NCI-H187 treated with DMSO at 0.1 percent for 48 hours (cell line): ENCODE data around the gene RFX3.
A peak's percentile ranks its signal among the peaks of the same experiment; 100 is the strongest.

Experiments
- DNase-seq: peaks from one replicate; lab custom pipeline; 2025; lab: John Stamatoyannopoulos, UW

RFX3 gene

DNA sequence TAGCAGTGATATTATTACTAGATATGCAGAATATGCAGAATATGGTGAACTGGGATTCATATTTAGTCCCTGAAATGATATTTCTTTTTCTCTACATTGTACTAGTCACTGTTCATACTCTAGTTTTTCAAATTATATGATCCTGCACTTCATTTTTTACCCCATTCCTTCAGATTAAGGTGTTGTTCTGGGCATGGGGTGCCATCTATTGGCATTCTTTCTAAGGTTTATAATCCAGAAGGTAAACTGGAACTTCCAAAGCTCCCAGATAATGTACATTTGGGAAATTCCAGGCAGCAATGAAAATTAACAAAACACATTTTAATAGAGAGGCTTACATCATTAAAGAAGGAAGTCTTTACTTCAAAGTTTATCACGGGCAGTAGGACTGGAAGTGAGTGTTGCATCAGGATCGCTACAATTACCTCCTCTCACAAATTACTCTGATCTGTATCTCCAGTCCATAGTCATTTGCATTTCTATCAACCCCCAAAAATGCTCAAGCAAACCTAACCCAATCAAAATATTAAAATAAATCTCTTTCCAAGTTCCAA lies 12.5 kb downstream of the RFX3 start:
- DNase-seq, result no peak

DNA sequence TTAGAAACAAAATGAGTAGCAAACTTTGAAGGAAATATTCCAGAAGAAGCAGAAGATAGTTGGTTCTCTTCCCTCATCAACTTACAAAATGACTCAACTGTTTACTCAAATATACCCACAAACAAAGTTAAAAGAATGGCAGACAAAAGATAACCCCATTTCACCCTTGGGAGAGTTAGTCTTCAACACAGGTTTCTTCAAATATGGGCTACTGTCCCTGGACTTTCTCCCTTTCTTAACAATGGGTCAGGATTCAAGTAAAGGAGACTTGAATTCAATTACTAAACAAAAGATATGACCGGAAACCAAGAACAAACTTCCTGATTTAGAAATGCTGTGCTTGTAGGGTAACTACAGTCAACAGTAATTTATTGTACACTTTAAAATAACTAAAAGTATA lies 14.2 kb downstream of the RFX3 start:
- DNase-seq, result no peak

DNA sequence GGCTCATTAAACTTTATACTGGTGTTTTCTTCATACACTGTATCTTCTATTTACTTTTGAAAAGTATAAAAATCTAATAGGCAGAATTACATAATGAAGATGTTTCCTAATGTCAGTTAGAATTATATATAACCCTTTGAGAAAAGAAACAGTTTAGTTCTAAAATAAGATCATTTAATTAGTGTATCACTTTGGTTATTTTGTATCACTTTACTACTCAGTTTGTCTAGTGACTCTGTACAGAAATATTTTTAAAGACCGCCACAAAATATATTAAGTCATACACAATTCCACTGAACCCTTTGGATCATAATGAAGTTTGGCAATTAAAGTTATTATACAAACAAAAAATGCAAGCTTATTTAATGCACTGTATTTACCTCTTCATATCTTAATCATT lies 15.0 kb downstream of the RFX3 start:
- DNase-seq, result no peak

DNA sequence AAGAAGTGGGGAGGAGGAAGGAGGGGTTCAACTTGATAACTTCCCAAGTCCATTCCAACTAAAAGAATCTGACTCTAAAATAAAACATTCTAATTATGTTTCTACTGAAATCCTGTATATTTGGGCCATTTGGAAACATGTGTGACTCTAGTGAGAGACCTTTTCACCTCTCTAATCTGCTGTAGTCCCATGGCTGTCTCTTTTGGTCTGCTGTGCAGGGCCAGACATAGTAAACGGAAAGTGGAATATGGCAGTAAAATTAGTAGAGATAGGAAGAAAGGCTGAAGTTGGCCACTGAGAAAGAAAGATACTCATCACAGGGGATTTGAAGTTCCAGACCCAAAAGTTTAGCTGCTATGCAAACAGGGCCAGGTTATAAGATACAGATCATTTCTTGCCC lies 15.9 kb downstream of the RFX3 start:
- DNase-seq, result no peak

DNA sequence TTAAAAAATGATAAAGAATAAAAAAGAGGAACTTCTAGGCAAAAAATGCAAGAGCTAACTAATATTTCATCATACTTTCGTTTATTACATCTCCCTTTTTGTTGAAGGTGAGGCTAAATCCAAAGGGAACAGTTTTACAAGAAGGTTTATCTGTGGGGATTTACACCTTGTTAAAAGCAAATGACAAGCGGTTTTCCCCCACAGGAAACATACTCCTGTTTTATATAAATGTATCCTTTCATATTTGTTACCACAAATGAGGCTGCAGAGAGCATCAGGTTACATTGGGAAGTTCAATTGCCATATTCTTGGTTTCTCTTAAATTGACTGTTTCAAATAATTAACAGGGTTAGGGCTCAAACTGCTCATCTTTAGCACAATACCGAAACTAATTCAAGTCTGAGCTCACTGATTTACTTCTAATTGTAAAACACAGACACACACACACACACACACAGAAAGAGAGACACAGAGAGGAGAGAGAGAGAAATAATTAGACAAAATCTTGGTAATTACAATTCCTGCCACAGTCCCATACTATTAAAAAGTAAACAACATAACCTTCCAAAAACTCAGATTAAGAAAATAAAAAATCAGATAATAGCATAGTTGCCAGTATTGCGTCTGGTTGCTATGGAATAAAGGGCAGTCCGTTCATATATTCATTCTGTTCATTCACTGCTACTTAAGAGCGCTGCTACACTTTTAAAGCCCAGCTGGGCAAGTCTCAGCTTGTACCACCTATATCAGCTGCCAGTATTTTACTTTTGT lies 17.1 kb downstream of the RFX3 start:
- peak; percentile 18 for DNase-seq

DNA sequence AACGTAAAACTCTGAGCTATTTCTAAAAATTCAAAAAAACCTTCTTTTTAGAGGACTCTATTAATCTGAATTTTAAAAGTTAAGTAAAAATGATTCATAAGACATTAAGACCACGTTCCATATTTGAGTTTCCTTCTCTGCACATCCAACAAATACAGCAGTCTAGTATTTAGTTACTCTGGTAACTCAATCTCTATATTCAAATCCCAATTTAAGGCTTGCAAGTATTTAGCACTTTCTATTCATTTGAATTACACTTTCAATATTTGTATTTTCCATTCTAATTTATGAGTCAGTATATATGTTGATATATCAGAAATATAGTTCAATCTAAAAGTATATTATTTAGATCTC lies 17.7 kb downstream of the RFX3 start:
- DNase-seq, result no peak

DNA sequence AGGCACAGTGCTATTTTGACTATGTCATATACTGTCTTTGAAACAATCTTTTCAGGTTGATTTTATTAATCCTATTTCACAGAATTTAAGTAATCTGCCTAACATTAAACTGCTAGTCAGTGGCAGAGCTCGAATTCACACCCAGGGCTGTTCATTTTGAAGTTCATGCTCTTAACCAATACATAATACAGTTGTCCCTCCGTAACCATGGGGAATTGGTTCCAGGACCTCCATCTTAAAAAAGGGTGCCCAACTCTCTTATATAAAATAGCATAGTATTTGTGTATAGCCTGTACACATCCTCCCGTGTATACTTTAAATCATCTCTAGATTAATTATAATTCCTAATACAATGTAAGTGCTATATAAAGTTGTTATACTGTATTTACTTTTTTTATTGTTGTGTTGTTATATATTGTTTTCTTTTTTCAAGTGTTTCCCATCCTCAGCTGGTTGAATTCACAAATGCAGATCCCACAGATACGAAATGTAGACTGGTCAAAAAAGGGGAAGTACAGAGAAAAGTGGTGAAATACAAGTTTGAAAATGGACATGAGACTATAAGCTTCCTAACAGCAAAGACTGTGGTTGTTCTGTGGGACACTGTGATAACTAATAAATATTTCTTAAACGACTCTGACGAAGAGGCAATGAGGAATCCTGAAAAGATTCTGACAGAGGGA lies 18.3 kb downstream of the RFX3 start:
- no peak for DNase-seq

DNA sequence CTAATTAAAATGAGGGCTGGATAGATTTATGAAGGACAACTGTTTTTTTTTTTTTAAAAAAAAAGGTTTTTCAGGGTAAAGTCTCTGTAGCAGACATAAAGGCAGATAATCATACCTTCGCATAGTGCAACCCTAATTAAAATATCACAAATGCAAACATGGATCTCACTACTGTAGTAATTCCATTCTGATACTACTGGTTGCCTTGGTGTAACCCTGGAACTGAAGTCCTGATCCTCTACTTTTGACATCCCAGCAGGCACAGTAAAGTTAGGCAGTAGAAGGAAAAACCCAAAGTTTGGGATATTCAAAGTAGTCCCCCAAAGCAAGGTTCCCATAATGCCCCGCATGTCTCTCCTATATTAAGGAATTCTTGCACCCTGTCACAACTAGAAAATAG lies 19.6 kb downstream of the RFX3 start:
- no peak for DNase-seq

DNA sequence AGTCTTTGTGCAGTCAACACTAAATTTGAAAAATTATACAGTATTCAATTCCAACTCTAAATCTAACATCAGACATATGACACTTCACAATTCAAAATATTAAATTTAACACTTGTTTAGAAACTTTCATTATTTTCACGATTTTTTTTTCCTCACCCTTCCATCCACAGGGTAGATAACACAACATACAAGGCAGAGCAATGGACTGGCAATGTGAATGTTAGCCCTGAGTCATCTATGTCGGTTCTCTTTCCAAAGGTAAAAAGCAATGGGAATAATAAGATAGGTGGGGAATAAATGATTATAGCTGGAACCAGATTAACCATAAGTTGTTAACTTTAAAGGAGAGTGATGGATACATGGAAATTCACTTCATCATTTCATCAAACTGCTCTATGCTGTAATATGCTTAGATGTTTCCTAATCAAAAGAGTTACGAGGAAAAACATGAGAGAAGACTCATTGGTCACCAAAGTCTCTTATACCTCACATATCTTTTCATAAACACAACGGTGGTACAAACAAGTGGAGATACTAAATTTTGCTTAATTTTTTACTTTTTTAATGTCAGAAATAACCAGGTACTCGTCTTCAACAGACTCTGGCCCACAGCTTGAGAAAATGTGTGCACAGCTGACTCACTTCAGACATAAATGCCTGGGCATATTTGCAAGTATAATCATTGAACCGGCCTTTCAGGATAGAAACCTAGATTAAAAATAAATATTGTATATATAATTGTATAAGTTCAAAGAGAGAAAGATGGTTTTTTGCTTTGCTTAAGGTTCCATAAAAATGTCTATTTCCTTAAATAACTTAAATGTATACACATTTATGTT lies 23.0 kb downstream of the RFX3 start:
- no peak for DNase-seq

DNA sequence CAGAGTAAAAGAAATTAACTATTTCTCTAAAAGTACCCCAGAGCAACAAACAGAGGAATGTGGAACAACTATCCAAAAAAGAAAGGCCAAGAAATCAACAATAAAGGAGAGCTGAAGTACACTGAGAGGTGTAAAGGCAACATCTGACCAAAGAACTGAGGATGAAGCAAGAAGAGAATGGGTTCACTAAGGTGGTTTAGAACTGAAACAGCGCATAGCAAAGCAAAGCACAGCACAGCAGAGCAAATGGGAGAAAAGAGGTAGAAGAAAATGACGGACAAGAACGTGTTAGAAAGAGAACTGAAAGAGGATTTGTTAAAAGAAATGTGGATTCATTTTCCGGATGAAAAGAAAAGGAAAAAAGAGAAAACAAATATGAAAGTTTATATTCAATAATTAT lies 25.8 kb downstream of the RFX3 start:
- no peak for DNase-seq

DNA sequence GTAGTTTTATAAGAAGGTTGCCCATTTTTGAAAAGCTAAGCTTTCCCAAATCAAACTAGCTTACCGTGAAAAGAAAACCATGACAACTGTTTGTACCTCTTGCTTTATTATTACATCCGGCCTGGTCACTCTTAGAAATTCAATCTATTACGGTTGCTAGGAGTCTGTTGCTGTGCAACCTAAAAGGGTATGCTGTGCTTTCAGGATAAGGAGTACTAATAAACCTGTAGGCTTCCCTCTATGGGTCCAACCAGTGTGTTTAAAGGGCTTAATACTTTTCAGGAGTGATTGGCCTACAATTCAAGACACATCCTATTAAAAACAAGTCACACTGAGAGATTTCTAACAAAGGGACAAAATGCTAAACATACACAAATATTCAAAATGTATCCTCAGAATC lies 27.1 kb downstream of the RFX3 start:
- DNase-seq, result no peak

DNA sequence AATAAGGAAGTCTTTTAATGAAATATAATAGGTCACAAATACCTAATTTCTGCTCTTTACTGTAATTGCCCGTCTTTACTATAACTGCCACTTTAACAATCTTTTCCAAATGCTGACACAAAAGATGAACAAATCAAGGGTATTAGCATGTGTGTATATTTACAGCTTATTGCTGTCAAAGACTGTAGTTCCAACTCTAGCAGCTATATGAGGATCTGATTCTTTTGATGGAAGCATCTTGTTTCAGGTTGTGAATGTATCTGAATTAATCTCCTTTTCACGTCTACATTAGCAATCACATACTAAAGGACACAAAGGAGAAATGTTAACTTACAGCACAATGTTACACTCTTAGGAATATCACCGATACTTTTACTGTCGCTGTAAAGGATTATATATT lies 27.9 kb downstream of the RFX3 start:
- DNase-seq, result no peak

DNA sequence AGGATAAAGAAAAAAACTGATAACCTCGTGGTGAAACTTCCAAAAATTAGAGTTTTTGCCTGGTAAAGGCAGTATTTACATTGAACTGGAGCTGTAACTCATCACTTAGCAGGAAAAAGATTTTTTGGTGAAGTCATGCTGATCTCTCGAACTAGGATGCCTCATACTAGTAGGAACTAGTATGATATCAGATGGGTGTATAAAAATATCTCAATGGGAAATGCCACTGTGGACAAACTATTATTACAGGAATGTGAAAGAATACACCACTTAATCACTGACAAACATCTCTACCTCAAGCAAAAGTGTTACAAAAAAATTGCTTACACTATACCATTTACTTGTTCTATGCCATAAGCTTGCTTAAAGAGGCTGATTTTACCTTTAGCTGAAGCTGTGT lies 28.4 kb downstream of the RFX3 start:
- DNase-seq, result no peak

DNA sequence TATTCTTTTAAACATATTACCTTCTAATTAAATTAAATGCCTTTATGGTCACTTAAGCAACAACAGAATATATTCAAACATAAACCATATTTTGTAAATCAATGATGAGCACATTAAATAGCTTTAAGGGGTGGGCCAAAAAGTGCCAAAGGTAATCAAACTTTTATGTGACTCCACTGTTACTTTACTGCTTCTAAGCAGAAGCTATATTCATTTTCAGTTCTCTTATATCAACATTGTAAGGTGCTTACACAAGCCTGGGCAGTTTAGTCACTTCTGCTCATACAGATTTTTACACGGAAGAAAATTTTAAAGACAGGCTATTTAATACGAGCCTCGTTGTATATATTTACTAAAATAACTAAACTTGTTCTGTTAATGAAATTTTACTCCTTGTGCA lies 29.9 kb downstream of the RFX3 start:
- DNase-seq, result no peak

DNA sequence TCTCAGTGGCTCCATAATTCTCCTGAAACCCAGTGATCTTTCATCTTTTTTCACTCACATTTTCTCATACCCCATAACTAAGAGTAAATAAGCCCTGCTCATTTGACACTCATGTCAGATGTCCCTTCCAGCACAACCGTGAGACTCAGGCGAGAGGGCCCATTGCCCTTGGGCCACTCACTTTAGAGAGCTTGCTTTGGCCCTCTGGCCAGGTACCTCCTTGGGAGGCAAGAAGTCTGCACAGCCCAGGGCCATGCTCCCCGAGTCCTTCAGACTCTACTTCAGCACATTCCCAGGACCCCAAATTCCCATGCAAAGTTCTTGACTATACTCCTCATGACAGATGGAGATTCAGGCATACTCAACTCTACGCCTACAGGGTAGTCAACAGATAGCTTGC lies 33.6 kb downstream of the RFX3 start:
- no peak for DNase-seq

DNA sequence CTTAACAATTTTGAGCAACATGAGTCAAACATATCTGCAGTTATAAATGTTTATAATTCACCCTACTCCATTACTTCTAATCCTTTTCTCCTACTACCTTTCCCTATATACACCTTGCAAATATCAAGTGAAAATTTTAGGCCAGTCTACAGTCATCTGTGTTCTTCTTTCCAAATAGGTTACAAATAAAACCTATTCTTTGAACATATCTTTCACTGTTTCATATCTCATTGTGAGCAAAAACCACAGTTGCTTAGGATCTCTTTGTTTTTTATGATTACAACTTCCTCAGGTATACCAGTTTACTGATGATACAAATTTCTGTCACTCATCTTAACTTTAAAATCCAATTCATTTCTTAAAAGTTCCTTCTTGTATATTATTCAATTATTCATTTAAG lies 34.4 kb downstream of the RFX3 start:
- DNase-seq, result no peak

DNA sequence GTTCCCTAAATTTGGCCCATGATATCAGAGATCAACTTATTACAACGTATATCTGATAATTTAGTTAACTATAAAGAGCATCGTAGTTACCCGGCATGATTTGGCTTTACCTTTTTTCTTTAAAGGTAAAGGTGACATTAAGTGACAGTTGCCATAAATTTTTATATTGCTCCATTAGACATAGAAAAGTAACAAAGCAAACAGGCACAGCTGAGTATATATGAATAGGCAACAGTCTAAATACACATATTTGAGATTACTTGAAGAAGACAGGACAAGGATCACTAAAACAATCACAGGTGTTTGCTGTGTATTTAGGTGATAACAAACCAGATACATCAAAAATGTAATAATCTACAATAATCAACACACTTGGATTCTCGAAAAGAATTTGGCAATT lies 34.8 kb downstream of the RFX3 start:
- no peak for DNase-seq

DNA sequence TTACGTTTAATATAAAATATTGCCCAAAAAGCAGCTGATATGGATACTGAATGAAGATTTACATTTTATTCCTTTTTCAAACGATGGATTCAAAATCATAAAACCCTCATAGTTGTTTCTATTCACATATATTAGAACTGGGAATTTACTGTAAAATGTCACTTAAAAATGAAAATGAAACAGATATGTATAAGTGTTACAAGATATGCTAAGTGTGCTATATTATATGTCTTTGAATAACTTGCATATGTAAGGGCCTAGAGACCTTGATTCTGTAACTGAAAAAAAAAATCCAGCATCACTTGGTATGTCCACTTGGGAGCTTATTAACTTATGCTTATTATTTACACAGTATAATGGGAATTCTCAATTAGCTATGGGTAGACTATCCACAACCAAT lies 43.2 kb downstream of the RFX3 start:
- no peak for DNase-seq

DNA sequence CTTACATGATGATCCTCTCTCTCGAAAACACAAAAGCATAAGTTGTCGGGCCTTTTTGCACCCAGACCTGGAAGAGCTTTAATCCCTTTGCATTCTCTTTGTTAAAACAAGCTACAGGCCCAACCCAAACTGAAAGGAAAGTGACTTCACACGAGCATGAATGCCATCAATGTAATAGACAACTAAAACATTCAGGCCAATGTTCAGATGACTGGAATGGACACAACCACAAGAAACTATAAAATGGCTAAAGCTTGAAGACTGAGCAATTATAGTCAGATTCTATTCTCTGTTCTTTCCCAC lies 45.5 kb downstream of the RFX3 start:
- no peak for DNase-seq

DNA sequence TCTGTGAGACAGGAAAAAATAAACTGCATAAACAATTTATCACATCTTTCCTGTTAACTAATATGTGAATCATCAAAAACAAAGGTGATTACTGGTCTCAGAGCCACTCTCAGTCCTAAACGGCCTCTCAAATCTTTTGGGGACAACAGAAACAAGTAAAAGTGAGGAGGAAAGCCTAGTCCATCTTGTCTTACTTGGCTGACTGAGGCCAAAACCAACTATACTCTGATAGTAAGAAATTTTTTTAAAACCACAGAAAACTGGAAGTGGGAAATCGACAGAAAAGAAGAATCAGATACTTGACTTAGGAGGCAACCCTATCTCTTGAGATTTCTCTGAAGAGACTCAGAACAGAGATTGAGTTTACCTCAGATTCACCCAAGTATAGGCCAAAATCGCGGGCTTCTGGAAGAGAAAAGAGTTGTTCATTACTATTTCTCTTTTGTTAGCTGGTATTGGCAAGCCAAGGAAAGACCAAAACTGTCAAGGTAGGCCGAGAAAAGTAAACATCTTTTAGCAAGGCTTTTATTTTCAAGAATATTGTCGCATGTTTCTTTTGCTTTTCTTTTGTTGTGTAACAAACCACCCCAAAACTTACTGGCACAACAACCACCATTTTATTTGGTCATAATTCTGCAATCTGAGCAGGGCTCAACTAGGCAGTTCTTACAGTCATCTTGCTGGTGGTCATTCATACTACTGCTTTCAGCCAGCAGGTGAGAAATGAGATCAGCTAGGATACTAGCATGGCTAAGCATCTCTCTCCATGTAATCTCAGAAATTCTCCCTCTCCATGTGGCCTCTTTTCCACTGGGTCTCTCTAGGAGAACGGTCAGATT lies 46.1 kb downstream of the RFX3 start:
- DNase-seq, result no peak

DNA sequence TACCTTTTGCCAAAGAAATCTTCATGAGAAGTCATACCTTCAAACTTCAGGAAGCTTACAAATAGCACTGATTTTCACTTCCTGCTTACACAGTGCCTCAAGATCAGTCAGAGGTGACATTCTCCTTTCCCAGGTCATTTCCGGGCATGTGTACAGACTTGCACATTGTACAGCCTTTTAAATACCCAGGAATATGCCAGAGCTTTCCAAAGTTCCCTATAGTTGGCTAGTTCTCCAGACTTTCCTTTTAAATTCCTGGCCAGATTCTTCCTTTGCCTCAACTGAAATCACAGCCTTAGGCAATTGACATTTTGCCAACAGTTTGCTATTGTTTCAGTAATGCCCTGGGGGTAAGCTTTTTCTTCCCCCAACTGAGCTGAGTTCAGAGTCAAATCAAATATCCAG lies 47.2 kb downstream of the RFX3 start:
- DNase-seq, result no peak

DNA sequence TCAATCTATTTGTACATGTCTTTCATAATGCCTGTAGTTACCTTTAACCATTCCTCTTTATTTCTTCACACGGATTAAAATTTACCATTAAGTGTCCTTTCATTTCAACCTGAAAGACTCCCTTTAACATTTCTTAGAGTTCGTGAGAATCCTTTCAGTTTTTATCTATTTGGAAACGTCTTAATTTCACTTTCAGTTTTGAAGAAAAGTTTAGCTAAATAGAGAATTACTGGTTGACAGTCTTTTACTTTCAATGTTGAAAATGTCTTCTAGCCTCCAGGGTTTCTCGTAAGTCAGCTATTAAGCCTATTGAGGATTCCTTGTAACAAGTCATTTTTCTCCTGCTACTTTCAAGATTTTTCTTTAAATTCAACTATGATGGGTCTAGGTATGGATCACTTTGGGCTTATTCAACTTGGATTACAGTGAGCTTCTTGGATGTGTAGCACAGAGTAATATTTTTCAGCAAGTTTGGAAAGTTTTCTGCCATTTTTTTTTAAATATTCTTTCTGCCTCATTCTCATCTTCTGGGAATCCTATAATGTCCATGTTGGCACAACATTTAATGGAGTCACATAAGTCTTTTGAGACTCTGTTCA lies 48.5 kb downstream of the RFX3 start:
- no peak for DNase-seq
